Liver (tissue), 9 donors: ENCODE results near the gene CEP57. TPM values are rescaled to one million over a fixed set of nuclear protein-coding genes. Genes with fewer than 3 reads are reported as not detected.

ENCODE experiments used
- DNase-seq: peaks from one replicate; pipeline ENCODE4 v3.0.0-alpha.2; 2017; ENCODE audit warnings: low spot score
- H3K27ac ChIP-seq, 2 donors: one replicate each; pipeline ENCODE4 v1.7.0; 2013; ENCODE audit warnings: inconsistent platforms in 2 of 2, low read length in 2 of 2, control low read depth in 1 of 2, low read depth in 1 of 2, mild to moderate bottlenecking in 1 of 2
- H3K27me3 ChIP-seq, 4 donors: one replicate each; pipeline versions ENCODE4 v1.6.1 to v1.7.0; 2013; ENCODE audit warnings: low read length in 3 of 4, inconsistent platforms in 1 of 4, mild to moderate bottlenecking in 1 of 4, moderate library complexity in 1 of 4; ENCODE audit not compliant: control insufficient read depth in 4 of 4, insufficient read depth in 4 of 4
- H3K36me3 ChIP-seq, 4 donors: one replicate each; pipeline versions ENCODE4 v1.6.1 to v1.7.0; 2013; ENCODE audit warnings: low read length in 3 of 4, mild to moderate bottlenecking in 3 of 4, low read depth in 1 of 4, moderate library complexity in 1 of 4; ENCODE audit not compliant: control insufficient read depth in 4 of 4, insufficient read depth in 3 of 4
- H3K4me1 ChIP-seq, 4 donors: one replicate each; pipeline versions ENCODE4 v1.6.1 to v1.7.0; 2013; ENCODE audit warnings: low read length in 3 of 4, mild to moderate bottlenecking in 3 of 4, moderate library complexity in 1 of 4; ENCODE audit not compliant: control insufficient read depth in 4 of 4, insufficient read depth in 4 of 4
- H3K4me3 ChIP-seq, 3 donors: one replicate each; pipeline versions ENCODE4 v1.6.1 to v1.7.0; 2013; ENCODE audit warnings: low read length in 3 of 3, control low read depth in 1 of 3, low read depth in 1 of 3, mild to moderate bottlenecking in 1 of 3
- H3K9ac ChIP-seq, 2 donors: one replicate each; pipeline ENCODE4 v1.7.0; 2013; ENCODE audit warnings: low read length in 2 of 2, mild to moderate bottlenecking in 2 of 2, moderate library complexity in 2 of 2, control low read depth in 1 of 2, low read depth in 1 of 2
- H3K9me3 ChIP-seq, 4 donors: one replicate each; pipeline versions ENCODE4 v1.6.1 to v1.7.0; 2013; ENCODE audit warnings: low read length in 3 of 4; ENCODE audit not compliant: control insufficient read depth in 4 of 4
- ATF3 ChIP-seq: IDR thresholded peaks from 2 replicates; pipeline ENCODE4 v1.6.1; 2016; ENCODE audit warnings: antibody characterized with exemption
- CTCF ChIP-seq: fragments of 150-350 bp; IDR thresholded peaks from 2 replicates; pipeline ENCODE4 v1.5.1; 2017; ENCODE audit warnings: improper control_type of control experiment, low read depth, low read length; ENCODE audit not compliant: missing input control
- FOXA1 ChIP-seq: IDR thresholded peaks from 2 replicates; pipeline ENCODE4 v1.6.1; 2016; ENCODE audit warnings: antibody characterized with exemption
- FOXA2 ChIP-seq: IDR thresholded peaks from 2 replicates; pipeline ENCODE4 v1.6.1; 2016; ENCODE audit warnings: antibody characterized with exemption
- HNF4G ChIP-seq: IDR thresholded peaks from 2 replicates; pipeline ENCODE4 v1.6.1; 2016; ENCODE audit warnings: antibody characterized with exemption
- JUND ChIP-seq, 2 donors: IDR thresholded peaks; 2 replicates each; pipeline ENCODE4 v1.6.1; 2016; ENCODE audit warnings: antibody characterized with exemption in 2 of 2
- MAX ChIP-seq: IDR thresholded peaks from 2 replicates; pipeline ENCODE4 v1.6.1; 2016; ENCODE audit warnings: antibody characterized with exemption
- RAD21 ChIP-seq, 2 donors: IDR thresholded peaks; 2 replicates each; pipeline ENCODE4 v1.6.1; 2016; ENCODE audit warnings: antibody characterized with exemption in 2 of 2, mild to moderate bottlenecking in 2 of 2
- RXRA ChIP-seq, 2 donors: IDR thresholded peaks; 2 replicates each; pipeline ENCODE4 v1.6.1; 2017 to 2018; ENCODE audit warnings: antibody characterized with exemption in 2 of 2, mild to moderate bottlenecking in 1 of 2
- SP1 ChIP-seq: IDR thresholded peaks from 2 replicates; pipeline ENCODE4 v1.6.1; 2018; ENCODE audit warnings: antibody characterized with exemption, mild to moderate bottlenecking
- TAF1 ChIP-seq: conservative IDR thresholded peaks from 2 replicates; pipeline ENCODE4 v1.6.1; 2016; ENCODE audit warnings: antibody characterized with exemption, mild to moderate bottlenecking
- ZBTB33 ChIP-seq: IDR thresholded peaks from 2 replicates; pipeline ENCODE4 v1.6.1; 2016; ENCODE audit warnings: antibody characterized with exemption
- WGBS: extraction: QIAGEN DNeasy Blood & Tissue Kit; methylation state at CpG from one replicate; pipeline ENCODE4 v1.1.7; 2013; 5-methylcytosine and 5-hydroxymethylcytosine counted together
- polyA plus RNA-seq, 2 donors: library from polyadenylated mRNA; stranded (reverse) in 1 of 2; unstranded in 1 of 2; fragments of 200-250 nt in 1 of 2; fragments of >200 nt in 1 of 2; fragmentation: Nextera tagmentation in 1 of 2; extraction: Ambion mirVana in 1 of 2; gene quantifications; one replicate each; pipeline versions ENCODE4 v1.2.1 to v1.2.3, GENCODE V29; 2013 to 2015
- total RNA-seq, 2 donors: library from RNA; depleted of rRNA; stranded (reverse); fragments of >200 nt; gene quantifications; one replicate each; pipeline ENCODE4 v1.2.3, GENCODE V29; 2014
- donor health status: healthy.
- donor health status: healthy.
- donor health status: healthy.
- donor health status: healthy.
- donor health status: healthy.

Gene CEP57
- total and polyA plus RNA-seq, 4 donors, result 11.2 to 32.8 (median 31.1) TPM

- peak overlapping the region in 1 of 2 donors; percentile 29 for H3K9ac ChIP-seq
- no peak for DNase-seq
- no peak overlapping the region for H3K4me3 ChIP-seq
- H3K27me3 ChIP-seq, result no peaks in the 10 kb centered on the region
- H3K4me1 ChIP-seq, result peaks cover 7 to 33% (median 14%) of the 10 kb centered on the region in 4 donors
- H3K9me3 ChIP-seq, result no peaks in the 10 kb centered on the region
- H3K27ac ChIP-seq, result no peak overlapping the region
- TF ChIP-seq ATF3, result no peak
- TF ChIP-seq CTCF, result no peak
- no peak for TF ChIP-seq SP1
- 58% methylated on average over 4 of the region's 4 CpGs for WGBS
- H3K36me3 ChIP-seq, result peaks cover 2 to 7% (median 5%) of the 10 kb centered on the region in 4 donors
These were observed 6.2 kb downstream of the CEP57 start for GRCh38 chr11:95796501-95796900.

- peaks cover 4 to 16% (median 9%) of the 10 kb centered on the region in 4 donors for H3K4me1 ChIP-seq
- no peak overlapping the region for H3K9ac ChIP-seq
- no peak overlapping the region for H3K27ac ChIP-seq
- WGBS, result 95% methylated on average over 1 of the region's 1 CpG
- H3K27me3 ChIP-seq, result no peaks in the 10 kb centered on the region
- H3K36me3 ChIP-seq, result peaks cover 2 to 17% (median 6%) of the 10 kb centered on the region in 4 donors
- no peak overlapping the region for H3K4me3 ChIP-seq
- DNase-seq, result no peak
- no peaks in the 10 kb centered on the region for H3K9me3 ChIP-seq
- TF ChIP-seq ZBTB33, result no peak
- TF ChIP-seq JUND (IDR thresholded peaks at IDR 0.05), result no peak
- TF ChIP-seq HNF4G, result no peak
- no peak for TF ChIP-seq RXRA (IDR thresholded peaks at IDR 0.05)
- no peak for TF ChIP-seq TAF1
- no peak for TF ChIP-seq RAD21 (IDR thresholded peaks at IDR 0.05)
- TF ChIP-seq FOXA2, result no peak
- no peak for TF ChIP-seq FOXA1
- TF ChIP-seq CTCF, result no peak
- TF ChIP-seq SP1, result no peak
- TF ChIP-seq MAX, result no peak
- no peak for TF ChIP-seq ATF3
These were observed 9.2 kb downstream of the CEP57 start for GRCh38 chr11:95799546-95799945.
